ENCODE results near the gene TGM3.

DNA sequence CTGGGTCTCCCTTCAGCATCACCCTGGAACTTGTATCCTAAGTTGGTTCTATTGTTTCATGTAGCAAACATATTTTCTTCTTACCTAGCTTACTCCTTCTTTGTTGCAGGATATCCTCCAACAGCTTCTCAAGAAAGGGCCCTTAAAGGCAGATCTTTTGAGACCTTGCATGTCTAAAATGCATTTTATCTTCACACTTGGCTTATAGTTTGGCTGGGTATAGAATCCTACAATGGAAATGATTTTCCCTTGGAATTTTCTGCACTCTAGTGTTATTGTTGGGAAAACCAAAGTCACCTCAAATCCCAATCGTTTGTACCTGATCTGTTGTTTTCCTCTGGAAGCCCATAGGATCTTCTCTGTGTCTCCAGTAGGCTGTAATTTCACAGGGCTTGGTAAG, 72.8 kb downstream of the TGM3 start:
- no peak for TF ChIP-seq IKZF3 (tag by site-specific recombination; IDR thresholded peaks at IDR 0.05)
- TF ChIP-seq ZNF677 (tag by site-specific recombination; IDR thresholded peaks at IDR 0.05) = no peak
- no peak for TF ChIP-seq SP3 (tag by site-specific recombination; IDR thresholded peaks at IDR 0.05)
- TF ChIP-seq, protein P1, sequence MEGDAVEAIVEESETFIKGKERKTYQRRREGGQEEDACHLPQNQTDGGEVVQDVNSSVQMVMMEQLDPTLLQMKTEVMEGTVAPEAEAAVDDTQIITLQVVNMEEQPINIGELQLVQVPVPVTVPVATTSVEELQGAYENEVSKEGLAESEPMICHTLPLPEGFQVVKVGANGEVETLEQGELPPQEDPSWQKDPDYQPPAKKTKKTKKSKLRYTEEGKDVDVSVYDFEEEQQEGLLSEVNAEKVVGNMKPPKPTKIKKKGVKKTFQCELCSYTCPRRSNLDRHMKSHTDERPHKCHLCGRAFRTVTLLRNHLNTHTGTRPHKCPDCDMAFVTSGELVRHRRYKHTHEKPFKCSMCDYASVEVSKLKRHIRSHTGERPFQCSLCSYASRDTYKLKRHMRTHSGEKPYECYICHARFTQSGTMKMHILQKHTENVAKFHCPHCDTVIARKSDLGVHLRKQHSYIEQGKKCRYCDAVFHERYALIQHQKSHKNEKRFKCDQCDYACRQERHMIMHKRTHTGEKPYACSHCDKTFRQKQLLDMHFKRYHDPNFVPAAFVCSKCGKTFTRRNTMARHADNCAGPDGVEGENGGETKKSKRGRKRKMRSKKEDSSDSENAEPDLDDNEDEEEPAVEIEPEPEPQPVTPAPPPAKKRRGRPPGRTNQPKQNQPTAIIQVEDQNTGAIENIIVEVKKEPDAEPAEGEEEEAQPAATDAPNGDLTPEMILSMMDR (tag by site-specific recombination; IDR thresholded peaks at IDR 0.05) = no peak
- TF ChIP-seq, protein P2, sequence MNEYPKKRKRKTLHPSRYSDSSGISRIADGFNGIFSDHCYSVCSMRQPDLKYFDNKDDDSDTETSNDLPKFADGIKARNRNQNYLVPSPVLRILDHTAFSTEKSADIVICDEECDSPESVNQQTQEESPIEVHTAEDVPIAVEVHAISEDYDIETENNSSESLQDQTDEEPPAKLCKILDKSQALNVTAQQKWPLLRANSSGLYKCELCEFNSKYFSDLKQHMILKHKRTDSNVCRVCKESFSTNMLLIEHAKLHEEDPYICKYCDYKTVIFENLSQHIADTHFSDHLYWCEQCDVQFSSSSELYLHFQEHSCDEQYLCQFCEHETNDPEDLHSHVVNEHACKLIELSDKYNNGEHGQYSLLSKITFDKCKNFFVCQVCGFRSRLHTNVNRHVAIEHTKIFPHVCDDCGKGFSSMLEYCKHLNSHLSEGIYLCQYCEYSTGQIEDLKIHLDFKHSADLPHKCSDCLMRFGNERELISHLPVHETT (tag by site-specific recombination; IDR thresholded peaks at IDR 0.05) = no peak
- no peak for TF ChIP-seq ZNF274 (IDR thresholded peaks at IDR 0.05; ENCODE audit: low read length)
- no peak for TF ChIP-seq ZNF274 (tag by site-specific recombination; IDR thresholded peaks at IDR 0.05; ENCODE audit: borderline replicate concordance)

Data from HEK293 (cell line).